GM19397 (cell line): ENCODE results near the gene CLDN9.

Source experiments
- ATAC-seq: cut with Tn5 transposase; IDR thresholded peaks from one replicate; pipeline ENCODE4 v1.9.1; 2021; ENCODE audit warnings: mild to moderate bottlenecking, moderate library complexity; ENCODE audit not compliant: unreplicated experiment

Gene CLDN9

DNA sequence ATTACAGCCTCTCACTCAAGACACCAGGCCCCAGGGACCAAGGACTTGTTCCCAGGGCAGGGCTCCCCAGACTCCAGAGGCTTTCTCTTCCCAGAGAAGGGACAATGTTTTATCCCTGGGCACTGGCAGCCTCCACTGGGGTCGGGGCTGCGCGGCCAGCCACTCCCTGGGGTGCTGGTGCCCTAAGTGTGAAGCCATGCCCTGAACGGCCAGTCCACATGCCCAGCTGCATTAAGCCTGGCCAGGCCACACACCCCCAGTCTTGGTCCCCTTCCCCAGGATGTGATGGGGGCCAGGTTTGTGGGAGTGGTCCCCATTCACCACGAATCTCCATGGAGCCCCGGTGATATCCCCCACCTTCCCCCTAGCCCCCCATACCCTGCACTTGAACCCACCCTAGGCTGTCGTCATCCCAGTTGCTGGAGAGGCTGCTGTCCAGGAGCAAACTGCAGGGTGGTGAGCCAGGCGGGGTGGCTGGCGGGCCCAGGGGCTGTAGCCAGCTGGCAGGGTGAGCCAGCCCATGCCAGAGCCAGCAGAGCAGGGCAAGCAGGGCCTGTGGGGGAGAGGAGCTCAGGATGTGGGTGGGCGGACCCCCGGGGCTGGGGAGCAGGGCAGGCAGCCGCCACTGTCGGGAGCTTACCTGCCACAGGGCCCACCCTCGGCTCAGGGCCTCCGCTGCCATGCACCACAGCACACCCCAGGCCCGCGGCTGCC, 39.0 kb upstream of the CLDN9 start:
- no peak for ATAC-seq

DNA sequence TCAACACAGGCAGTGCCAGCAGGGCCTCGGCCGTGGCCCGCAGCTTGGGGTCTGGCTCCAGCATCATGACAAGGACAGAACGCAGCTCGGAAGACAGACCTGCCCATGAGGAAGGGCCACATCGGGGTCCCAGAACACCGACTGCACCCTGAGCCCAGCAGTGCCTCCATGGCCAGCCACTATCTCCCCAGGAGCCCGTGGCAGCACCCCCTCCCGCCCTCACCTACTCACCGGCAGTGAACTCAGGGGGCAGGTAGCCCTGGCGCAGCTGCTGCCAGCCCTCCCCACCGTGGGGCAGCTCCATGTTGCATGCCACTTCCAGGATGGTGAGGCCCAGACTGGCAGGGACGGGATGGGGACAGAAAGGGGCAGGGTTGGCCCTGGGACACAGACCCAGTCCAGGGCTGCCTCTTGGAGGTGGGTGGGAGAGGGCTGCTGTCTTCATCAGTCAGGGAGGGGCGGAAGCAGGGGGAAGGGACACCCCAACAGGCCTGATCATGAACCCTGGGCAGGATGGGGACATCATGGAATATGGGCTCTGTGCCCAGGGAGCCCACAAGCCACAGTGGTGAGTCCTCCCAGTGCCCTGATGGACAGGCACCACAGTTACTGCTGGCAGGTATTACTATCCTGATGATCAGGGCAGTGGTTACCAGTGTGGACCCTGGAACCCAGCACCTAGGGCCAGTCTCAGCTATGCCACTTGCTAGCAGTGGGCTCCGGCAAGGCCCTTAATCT, 38.2 kb upstream of the CLDN9 start:
- no peak for ATAC-seq

DNA sequence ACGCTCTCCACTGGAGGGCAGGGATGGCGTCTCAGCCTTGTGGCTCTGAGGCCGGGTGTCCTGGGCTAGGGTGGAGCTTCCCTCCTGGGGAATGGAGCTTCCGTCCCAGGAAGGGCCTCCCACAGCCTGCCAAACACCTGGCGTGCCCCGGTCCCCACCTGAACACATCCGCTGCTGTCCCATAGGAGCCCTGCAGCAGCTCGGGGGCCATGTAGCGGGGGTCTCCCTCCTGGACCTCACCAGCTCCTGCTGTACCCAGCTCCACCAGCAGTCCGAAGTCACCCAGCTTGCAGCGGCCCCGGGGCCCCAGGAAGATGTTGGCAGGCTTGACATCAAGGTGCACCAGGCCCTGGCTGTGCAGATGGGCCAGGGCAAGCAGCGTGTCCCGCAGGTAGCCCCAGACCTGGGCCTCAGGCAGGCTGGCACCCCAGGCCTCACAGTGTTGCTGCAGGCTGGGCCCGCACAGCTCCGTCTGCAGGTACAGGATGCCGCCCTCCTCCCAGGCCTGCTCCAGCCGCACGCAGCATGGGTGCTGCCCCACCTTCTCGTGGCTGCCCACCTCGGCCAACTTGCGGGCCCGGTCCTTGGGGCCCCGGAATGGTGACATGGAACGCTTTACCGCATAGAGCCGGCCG, 37.4 kb upstream of the CLDN9 start:
- no peak for ATAC-seq

DNA sequence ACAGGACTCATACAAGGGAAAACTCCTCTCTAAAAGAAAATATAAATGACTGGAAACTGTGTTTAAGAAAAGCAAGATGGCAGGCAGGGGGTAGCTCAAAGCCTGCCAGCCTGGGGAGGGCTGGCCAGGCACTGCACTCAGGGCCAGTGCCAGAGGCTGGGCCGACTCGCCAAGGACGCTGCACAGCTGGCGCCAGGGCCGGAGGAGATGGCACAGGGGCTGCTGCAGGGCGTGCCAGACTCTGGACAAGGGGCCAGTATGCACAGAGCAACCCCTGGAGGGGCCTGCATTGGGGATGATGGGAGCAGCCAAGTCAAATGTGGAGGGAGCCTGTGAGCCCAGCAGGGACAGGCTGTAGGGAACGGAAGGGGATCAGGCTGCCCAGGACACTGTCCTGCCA, 36.5 kb upstream of the CLDN9 start:
- no peak for ATAC-seq

DNA sequence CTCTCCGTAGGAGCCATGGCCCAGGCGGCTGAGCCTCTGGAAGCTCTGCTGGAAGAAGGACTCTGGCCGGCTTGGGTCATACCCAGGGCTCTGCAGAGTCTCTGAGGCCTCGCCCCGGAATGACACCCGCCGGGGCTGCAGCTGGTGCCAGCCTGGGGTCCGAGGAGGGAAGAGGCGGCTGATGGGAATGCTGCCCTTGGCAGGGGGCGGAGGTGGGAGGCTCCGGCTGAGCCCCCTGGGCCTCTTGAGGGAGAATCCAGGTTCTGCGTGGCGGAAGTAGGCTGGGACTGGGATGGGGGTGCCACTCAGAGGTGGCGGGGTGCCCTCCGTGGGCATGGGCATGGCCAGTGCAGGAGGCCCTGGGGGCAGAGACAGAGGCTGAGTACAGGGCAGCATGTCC, 36.0 kb upstream of the CLDN9 start:
- ATAC-seq, result no peak

DNA sequence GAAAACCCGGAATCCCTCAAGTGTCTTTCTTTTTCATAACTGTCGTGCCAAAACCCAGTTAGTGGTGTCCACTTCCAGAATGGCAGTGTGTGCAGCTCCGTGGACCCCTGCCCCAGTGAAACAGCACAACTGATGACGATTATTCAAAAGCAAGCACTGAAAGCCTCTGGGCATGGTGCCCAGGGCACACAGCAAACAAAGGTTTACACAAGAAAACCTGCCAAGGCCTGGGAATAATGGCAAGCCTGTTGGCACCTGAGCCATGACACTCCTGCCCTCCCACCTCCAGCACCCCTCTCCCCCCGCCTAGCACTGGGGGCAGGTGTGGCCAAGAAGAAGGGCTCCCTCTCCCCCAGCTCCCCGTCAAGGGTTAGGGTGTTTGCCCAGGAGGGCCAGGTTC, 35.3 kb upstream of the CLDN9 start:
- ATAC-seq, result no peak

DNA sequence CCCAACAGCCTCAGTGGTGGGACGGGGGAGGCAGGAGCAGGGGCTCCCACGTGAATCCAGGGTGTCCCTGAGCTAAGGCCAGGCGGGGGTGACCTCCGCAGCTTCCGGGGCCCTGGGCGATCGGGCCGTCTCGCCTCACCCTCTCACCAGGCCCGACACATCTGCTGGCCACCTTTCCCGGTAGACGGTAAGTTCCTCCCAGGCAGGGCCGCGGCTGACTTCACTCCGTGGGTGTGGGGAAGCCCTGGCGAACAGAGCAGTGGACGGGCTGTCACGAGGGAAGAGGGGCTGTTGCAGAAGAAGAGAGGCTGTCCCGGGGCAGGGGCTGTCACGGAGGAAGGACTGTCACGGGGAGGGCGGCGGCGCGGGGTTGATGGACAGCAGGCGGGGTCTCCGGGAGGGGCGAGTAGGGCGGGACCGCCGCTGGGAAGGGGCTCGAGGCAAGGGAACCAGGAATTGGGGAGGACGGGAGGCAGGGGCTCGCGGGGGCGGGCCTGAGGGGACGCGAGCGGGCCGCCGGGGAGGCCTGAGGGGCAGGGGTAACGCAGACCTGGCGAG, 33.0 kb upstream of the CLDN9 start:
- no peak for ATAC-seq

DNA sequence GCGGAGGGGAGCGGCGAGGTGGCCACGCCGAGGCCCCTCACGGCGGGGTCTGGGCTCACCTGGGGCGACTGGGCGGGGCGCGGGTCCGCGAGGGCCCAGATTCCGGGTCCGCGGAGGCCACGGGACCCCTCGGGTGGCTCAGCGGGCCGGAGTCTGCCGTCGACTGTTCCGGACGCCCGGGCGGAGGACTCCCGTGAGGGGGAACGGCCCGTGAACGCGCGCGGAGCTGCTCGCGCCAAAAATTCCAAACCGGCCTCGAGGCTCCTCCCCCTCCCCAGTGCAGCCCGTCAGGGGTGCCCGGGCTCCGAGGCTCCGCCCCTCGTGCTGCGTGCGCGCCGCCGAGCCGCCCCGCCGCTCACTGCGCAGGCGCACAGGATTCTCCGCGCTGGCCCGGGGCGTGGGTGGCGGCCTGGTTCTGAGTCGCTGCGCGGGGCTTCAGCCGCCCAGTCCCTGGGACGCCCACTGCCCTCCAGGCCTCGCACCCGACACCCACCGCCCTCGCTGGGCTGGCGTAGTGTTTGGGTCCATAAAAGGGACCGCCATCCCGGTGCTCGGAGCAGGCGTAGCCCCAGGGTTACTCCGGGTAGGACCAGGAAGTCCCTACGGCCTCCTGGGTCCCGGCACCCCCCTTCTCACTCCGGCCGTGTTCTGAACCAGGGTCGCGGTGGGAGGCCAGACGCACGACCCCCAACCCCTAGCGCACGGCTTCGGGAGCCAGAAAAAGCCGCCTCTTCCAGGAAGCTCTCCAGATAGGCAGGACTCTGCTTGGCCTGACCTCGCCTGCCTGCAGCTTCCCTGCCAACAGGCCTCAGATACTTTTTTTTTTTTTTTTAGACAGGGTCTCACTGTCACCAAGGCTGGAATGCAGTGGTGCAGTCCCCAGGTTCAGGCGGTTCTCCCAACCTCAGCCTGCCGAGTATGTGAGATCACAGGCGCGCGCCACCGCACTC, 32.2 kb upstream of the CLDN9 start, which contains the start of gene PKMYT1:
TSS of gene PKMYT1 (minus strand) at position 220 of the 950 bp plus-strand sequence. CDS start 789 bp downstream, outside the sequence.
- peak; percentile 85 for ATAC-seq

DNA sequence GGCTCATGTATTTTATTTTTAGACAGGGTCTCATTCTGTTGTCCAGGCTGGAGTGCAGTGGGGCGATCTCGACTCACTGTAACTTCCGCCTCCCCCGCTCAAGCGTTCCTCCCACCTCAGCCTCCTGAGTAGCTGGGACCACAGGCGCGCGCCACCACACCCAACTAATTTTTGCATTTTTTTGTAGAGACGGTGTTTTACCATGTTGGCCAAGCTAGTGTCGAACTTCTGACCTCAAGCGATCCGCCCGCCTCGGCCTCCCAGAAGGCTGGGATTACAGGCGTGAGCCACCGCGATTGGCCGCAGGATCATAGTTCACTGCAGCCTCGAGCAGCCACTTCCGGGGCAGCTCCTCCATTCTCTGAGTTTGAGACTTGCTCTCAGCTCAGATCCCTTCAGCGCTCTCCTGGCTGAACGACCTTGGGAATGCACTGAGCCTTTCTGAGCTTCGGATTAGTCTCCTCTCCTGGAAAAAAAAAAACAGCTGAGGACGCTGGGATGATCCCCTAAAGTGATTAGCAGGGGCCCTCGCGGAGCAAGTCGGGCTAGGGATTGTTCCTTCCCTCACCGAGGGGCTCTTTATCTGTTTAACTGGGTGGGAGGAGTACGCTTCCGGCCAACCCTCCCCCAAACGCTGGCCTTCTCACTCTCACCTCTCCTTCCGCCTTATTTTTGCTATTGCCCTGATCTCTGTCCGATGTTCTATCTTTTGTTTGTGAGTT, 31.4 kb upstream of the CLDN9 start:
- ATAC-seq, result no peak

DNA sequence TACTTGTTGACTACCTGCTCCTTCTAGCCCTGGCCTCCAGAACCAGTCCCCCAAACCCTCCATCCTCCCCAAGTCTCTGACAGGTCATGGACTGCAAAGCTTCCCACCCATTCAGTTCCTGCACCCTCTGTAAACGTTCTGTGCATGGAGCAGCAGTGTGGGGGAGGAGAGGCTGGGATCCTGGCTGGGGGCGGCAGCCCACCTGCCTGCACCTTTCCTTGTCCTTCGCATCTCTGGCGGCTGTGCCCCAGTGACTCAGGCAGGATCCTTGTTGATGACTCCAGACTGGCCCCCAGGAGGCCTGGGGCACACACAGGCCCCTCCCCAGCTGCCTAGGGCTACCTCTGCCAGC, 30.8 kb upstream of the CLDN9 start:
- no peak for ATAC-seq

DNA sequence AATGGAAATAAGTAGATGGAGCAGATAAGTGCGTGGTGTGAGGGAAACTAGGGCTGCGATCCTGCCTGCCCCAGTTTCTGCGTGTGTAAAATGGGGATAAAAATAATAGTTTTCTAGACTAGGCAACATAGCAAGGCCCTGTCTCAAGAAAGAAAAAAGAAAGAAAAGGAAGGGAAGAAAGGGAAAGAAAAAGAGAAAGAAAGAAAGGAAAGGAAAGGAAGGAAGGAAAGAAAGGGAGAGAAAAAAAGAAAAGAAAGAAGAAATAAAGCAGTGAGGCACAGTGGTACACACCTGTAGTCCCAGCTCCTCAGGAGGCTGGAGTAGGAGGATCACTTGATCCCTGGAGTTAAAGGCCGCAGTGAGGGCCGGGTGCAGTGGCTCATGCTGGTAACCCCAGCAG, 30.3 kb upstream of the CLDN9 start:
- ATAC-seq, result no peak

DNA sequence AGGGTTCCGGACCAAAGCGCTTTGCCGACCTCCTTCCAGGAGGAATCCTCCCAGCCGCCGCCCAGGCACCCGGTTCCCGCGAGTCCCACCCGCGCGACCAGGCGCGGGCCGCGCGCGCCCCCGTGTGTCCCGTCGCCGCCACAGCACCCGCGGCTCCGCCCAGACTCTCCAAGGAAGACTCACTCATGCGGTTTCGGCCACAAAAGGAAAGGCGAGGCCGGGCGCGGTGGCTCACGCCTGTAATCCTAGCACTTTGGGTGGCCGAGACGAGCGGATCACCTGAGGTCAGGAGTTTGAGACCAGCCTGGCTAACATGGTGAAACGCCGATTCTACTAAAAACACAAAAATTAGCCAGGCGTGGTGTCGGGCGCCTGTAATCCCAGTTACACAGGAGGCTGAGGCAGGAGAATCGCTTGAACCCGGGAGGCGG, 29.0 kb upstream of the CLDN9 start:
- no peak for ATAC-seq

DNA sequence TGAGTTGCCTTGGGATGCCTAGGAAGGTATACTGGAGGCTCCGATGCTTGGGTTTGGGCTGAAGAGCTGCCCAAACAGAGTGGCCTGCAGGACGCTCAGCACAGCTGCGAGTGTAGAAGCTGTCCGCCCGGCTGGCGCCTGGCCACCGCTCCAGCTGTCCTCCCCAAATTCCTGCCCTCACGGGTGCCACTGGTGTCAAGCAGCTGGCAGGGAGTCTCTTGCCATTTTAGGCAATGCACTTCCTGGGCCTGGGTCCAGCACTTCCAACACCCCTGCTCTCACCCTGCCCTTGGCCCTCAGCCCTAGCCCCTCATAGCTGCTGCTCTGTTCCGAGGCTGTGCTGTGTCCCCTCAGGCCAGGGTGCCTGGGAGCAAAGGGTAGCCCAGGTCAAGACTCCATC, 27.3 kb upstream of the CLDN9 start:
- ATAC-seq, result no peak

DNA sequence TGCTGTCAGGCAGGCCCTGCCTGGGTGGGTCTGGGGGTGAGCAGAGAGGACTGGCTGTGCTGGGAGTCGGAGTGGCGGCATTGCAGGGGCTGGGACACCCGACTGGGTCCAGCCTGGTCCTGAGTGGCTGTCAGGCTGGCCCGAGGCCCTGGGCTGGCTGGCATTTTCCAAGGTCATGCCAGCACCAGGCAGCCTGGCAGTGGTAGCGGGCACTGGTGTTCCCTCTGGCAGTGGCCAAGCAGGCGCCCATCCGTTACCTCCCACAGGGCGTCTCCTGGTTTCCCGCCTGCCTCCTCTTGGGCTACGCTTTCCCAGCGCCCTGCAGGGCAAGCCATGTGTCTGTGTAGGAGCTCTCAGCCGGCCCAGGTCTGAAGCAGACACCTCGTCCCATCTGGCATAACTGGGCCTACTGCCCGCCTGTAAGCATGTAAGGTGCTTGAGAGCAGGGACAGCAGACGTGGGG, 26.8 kb upstream of the CLDN9 start:
- no peak for ATAC-seq

DNA sequence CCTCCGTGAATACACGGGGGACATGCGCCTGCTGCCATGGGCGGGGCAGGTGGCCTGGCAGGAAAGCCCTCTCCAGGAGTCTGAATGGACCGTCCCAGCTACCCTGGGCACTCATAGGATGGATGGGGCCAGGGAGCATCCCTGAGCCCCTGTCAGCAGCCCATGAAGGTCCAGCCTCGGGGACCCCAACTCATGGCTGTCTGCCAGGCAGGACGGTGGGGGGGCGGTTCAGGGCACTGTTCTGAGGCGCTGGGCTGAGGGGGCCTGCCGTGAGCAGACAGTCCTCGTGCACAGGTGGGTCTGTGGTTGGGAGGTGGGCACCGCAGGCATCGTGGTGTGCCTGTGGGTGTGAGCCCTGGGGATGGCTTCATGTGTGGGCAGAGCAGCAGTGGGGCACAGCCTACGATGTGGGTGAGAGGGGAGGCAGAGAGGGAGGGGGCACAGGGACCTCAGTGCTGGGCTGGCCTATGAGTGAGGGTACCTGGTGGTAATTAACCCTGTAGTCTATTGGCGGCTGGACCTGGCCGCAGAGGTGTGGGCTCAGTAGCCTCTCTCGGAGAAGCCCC, 26.0 kb upstream of the CLDN9 start:
- ATAC-seq, result no peak

DNA sequence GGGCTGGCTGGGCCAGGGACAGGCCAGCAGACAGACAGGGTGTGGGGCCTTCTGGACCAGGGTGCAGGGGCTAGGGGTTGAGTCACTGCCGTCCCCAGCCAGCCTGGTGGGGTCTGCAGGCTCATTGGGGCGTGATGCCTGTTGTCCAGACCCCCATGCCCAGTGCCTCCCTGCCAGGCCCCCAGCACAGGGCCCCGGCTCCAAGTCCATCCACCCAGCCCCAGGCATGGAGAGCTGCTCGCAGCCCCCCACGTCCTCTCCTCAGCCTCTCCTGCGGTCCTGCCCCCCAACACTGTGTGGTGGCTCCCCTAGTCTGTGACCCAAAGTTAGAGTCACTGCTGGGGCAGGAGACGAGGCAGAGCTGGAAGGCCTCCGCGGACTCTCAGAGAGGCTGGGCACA, 25.4 kb upstream of the CLDN9 start:
- ATAC-seq, result no peak

DNA sequence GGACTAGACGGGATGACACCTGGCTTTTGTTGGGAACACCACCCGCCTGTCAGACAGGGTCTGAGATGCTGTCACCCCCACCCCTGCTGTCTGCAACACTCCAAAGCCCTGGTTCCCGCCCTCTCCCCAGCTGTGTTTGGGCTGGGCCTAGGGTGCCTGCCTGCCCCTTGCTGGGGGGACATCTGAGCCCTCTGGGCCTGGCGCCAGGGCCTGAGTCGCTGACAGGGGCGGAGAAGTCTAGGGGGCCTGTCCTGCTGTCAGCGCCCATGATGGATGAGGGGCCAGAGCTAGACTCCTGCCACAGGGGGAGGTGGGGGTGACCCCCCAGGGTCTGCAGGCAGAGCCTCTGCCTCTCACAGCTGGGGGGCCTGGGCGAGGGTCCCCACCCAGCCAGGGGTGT, 24.9 kb upstream of the CLDN9 start:
- ATAC-seq, result no peak

DNA sequence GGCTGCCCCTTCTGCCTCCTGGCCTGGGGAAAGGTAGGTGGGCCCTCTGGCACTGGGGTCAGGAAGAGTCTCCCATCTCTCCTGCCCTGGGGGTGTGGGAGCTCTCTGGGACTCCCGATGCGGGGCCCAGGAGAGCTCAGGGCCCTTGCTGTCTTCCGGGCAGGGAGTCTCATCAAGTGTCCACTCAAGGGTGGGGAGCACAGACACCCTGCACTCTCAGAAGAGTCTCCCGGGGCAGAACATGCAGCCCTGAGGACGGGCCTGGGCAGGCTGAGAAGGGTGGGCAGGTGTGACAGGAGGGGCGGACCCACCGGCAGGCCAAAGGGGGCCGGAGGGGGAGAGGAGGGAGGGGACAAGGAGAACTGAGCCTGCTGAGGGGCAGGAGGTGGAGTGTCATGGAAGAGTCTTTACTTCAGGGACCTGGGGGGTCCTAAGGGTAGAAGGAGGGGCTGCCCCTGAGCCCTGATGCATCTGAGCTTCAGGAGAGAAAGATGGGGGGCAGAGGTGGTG, 24.1 kb upstream of the CLDN9 start:
- no peak for ATAC-seq

DNA sequence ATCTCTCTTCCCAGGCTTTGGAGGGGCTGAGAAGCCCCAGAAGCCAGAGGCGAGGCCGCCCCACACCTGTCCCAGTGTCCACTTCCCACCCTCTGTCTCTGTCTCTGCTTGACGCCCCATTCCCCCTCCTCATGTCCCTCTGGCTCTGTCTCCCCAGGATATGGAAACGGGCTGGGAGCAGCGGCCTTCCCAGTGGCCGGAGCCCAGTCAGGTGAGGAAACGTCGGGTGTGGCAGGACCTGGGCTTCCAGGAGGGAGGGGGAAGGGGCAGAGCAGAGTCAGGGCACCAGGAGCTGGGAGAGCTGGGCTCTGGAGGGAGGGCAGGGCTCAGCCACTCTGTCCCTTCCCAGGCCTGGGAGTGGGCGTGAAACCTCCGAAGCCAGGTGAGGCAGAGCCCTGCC, 21.8 kb upstream of the CLDN9 start:
- no peak for ATAC-seq
